Ramos (cell line): ENCODE measurements around the gene ARFRP1.
"Not testable (repeated sequence)": the region's sequence is repeated elsewhere in the genome, so short reads cannot be mapped to it uniquely, and the experiment has no call there.

Experiments used
- in situ Hi-C: fragments of 300-500 bp; cut with MboI; formaldehyde crosslinking; loops from one replicate; pipeline ENCODE4 v1.14.3; 2022; ENCODE audit warnings: low sequenced_read_pairs; ENCODE audit not compliant: unreplicated experiment

Gene ARFRP1

DNA sequence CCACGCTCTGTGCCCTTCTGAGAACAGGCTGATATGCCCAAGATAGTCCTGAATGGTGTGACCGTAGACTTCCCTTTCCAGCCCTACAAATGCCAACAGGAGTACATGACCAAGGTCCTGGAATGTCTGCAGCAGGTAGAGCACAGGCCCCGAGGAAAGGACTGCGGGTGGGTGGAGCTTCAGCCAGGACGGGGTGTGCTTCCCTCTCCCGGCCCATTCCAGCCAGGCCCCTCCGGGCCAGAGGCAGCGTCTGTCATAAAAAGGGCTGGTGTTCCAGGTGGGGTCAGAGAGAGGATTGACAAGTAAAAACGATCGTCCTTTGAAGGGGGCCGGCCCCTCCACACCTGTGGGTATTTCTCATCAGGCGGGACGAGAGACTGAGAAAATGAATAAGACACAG, 48.4 kb downstream of the ARFRP1 start:
- in situ Hi-C loops = no loop called here

DNA sequence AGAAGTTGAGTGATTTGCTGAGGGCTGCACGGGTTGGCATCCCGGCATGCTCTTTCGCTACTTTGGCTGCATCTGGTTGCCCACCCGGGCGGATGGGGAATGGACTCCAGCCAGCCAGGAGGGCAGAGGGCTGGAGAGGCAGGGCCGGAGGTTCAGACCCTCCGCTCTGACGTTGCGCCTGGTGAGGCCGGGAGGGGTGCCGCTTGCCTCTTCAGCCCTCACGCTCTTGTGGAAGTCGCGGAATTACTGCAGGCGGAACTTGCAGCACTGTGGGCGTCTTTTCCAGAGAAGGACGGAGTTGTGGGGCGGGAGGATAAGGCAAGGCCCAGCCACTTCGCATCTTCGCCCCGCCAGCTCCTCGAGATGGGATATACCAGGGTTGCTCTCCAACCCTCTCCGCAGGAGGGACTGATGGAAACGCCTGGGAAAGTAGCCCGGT, 49.0 kb downstream of the ARFRP1 start:
- in situ Hi-C loops = no loop called here

DNA sequence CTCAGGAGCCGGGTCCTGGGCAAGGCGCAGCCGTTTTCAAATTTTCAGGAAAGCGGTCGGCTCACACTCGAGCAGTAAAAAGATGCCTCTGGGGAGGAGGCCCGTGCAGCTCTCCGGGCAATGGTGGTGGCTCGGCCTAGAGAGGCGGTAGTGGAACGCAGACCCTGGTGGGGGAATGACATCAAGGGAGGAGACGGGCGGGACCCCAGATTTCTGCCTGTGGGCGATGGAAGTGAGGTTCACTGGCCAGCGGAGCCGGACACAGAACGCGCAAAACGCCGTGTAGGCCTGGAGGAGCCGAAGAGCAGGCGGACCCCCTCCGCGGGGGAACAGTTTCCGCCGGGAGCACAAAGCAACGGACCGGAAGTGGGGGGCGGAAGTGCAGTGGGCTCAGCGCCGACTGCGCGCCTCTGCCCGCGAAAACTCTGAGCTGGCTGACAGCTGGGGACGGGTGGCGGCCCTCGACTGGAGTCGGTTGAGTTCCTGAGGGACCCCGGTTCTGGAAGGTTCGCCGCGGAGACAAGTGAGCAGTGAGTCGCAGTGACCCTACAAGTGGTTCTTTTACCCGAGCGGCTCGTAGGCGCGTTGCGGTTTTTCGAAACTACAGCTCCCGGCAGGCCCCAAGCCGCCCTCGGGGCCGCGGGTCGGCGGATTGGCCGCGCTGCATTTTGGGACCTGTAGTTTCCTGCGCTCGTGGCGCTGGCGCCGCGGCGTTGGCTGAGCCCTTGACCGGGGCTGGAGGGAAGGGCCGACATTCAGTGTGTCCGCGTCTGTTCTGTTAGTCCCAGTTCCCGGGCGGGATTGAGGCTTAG, 49.6 kb downstream of the ARFRP1 start, which contains the start of gene RTEL1:
Gene RTEL1, plus strand, starts transcription at position 376 of the 812 bp plus-strand sequence. CDS start 1,091 bp downstream, outside the sequence.
- in situ Hi-C loops = no loop called here

DNA sequence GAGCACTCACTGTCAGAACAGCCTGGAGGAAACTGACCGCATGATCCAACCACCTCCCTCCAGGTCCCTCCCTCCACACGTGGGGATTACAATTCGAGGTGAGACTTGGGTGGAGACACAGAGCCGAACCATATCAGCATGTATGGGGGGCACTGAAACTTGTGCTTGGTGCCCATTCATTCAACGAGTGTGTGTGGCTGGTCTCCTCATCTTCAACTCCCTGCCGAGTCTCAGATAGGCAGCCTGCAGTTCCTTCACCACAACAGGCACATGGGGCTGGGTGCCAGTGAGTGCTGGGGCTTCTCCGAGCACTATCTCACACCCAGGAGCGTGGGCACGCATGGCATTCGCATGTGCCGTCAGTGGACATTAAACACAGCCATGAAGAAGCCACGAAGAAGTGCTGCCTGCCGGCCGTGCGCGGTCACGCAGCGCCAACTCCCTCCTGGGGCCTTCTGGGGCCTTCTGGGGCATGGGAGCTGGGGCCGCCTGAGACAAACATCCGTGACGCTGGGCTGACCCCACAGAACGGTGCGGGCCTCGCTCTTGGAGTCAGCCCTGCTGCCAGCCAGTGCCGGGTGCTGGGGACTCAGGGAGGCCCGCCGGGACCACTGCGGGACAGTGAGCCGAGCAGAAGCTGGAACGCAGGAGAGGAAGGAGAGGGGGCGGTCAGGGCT, 50.4 kb downstream of the ARFRP1 start:
- in situ Hi-C loops = no loop called here

DNA sequence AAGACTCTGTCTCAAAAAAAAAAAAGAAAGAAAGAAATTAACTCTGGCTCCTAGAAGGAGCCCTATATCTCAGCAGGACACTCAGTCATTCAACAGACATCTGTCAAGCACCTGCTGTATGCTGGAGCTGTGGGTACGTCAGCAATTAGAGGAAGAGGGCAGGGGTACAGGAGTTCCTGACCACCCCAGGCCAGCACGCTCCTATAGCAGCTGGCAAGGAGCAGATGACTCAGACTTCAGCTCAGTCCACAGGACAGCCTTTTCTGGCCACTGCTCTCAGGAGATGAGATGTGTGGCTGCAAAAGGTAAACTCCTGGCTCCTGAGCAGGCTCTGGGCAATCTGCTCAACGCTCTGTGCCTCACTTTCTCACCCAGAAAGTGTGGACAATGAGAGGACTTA, 51.3 kb downstream of the ARFRP1 start:
- in situ Hi-C loops = no loop called here

DNA sequence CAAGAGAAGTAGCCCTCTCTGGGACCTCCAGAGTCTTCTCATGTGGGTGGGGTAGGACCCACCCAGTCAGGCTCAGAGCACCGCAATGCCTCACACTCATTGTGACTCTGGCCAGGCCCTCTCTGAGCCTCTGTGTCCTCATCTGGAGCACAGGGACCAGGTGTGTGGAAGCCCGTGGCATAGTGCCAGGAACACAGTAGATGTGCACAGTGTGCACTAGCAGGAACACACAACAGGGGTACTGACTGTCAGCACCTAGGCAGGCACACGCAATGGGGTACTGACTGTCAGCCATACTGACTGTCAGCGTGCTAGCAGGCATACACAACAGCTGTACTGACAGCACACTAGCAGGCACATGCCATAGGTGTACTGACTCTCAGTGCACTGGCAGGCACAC, 52.5 kb downstream of the ARFRP1 start:
- in situ Hi-C loops = no loop called here

DNA sequence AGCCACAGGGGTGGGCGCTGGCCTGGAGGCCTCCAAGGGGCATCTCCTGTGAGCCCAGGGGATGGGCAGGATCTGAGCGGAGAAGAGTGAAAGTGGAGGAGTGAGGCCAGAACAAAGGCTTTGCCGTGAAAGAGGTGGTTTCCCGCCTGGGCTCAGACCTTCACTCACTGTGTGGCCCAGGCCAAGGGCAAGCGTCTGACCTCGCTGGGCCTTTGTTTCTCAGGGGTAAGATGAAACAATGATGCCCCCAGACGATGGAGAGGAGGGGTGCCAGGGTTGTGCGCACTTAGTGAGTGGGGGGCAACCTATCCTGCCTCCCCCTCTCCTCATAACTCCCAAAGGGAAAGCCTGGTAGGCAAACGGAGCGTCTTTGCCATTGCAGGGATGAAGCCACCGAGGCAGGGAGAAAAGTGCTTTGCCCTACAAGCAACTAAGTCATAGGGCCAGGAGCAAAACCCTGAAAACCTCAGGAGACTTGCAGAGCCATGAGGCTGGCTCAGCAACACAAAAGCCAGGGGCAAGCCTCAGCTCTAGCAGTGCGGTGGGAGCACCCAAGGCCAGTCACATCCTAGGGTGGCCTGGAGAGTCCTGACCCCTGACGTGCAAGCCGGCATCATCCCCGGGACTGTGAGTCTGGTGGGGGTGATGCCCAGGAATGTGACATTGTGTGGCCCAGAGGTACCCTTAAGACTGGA, 53.7 kb downstream of the ARFRP1 start:
- in situ Hi-C loops = no loop called here

DNA sequence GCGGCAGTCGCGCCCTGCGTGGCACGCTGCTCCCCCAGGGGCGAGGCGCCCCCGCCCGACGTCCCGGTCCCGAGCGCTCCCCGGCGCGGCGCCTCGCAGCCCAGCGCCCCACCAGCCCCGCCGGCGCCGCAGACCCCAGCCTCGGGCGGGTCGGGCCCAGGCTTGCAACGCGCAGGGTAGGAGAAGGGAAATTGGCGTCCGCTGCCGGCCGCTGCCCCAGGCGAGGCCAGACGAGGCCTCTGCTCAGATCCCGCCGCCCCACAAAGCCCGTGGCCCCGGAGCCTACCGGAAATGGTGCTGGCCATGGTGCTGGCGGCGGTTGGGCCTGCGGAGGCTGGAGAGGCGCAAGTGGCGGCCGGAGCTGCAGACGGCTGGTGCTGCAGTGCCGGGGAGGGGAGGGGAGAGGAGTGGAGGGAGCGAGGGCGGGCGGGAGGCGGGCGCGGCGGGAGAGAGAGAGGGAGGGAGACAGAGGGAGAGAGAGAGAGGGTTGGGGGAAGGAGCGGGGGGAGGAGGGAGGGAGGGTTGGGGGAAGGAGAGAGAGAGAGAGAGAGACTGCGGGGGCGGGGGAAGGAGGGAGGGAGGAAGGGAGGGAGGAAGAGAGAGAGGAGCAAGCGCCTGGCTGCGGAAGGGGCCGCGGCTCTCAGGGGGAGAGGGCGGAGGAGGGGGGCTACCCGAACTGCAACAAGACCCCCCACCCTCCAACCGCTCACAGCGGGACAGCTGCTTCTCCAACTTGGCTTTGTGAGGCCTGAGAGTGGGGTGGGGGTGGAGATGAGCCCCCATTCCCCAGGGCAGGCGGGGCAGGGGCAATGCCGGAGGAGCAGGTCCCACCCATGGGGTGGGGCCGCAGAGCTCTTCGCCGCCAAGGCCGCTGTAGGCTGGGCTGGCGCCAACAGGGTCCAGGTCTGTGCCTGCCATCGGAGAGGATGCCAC, 54.5 kb downstream of the ARFRP1 start, which contains the start of gene STMN3:
Gene STMN3, minus strand, starts transcription at position 384 of the 933 bp plus-strand sequence. Its CDS starts 79 bp downstream, at position 305.
- in situ Hi-C loops = no loop called here

DNA sequence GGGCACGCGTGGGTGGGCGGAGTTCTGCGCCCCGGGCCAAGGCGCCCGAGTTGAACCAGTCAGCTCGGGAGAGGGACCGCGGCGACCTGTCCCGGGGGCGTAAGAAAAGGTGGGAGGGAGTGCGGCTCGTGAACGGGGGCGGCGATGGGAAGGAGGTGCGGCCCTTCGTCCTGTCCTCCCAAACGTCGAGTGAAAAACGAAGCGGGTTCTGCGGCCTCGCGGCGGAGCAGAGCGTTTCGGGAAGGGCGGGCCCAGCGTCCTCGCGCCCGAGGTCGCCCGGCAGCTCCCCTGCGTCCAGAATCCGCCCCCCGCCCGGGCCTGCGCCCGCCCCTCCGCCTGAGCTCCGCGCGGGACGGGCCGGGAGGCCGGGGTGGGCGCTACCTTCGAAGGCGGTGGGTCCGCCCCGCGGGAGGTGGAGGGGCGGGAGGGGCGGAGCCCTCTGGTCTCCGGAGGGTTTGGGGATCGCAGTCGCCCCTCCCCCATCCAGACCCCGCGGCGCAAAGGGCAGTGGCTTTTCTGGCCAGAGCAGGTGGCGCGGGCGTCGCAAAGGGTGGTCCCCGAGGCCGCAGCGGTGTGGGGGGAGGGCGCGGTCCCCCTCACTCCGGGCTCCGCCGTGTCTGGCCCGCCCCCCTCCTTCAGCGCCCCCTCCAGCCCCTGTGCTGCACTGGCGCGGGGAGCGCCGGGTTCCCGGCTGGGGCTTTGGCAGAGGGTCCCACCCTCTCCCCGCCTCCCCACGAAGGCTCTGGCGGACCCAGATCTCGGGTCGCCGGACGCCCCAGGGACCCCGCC, 55.4 kb downstream of the ARFRP1 start:
- in situ Hi-C loops = no loop called here

DNA sequence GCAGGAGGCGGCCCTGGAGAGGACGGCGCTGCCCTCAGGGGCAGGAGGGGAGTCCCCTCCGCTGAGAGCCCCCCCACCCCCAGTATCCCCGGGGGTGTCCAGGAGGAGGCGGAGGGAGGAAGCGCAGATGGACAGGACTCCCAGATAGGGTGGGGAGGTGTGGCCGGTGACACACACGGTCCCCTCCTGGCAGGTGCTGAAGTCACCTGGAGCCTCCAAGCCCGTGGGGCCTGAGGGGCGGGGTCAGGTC, 55.9 kb downstream of the ARFRP1 start:
- in situ Hi-C loops = no loop called here

DNA sequence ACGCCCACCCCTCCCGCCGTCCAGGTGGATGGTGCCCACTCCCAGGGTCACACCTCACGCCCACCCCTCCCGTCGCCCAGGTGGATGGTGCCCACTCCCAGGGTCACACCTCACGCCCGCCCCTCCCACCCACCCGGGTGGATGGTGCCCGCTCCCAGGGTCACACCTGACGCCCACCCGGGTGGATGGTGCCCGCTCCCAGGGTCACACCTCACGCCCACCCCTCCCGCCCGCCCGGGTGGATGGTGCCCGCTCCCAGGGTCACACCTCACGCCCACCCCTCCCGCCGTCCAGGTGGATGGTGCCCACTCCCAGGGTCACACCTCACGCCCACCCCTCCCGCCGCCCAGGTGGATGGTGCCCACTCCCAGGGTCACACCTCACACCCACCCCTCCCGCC, 57.3 kb downstream of the ARFRP1 start:
- in situ Hi-C loops = not testable (repeated sequence)

DNA sequence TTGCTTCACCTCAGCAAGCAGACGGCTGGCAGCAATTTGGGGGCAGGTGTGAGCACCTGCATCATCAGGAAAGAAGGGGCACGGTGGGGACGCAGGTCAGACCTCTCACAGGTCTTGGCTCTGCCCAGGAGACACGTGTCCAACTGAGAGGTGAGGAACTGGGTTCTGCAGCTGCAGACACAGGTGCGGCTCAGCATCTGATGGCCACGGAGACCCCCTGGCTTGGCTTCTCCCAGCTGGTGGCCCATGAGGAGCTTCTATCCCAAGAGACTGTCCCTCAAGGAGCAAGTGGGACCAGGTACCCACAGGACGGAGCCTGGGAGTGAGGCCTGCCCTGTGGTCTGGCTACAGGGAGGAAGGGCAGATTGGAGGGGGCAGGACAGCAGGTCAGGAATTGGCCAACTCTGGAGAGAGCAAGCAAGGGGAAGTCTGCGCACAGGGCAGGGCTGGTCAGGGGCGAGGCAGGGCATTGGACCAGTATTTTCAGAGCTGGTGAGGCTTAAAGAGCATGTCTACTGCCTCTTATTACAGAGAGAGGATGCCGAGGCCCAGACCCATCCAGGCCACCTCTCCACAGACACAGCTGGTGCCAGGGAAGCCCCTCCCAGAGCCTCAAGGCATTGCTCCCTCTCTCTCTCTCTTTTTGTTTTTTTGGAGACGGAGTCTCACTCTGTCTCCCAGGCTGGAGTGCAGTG, 58.7 kb downstream of the ARFRP1 start:
- in situ Hi-C loops = no loop called here
